Esophagus muscularis mucosa (tissue), 4 donors: ENCODE data around the gene CCDC149. TPM values are rescaled to one million over a fixed set of nuclear protein-coding genes. Genes with fewer than 3 reads are reported as not detected.

Experiments used
- DNase-seq: peaks from one replicate; pipeline ENCODE4 v3.0.0-alpha.2; 2017; ENCODE audit errors: extremely low spot score
- H3K27ac ChIP-seq, 4 donors: fragments of 200-600 bp; sonication (generic); replicated peaks in 1 of 4; 1 replicate in 3 of 4; 2 replicates in 1 of 4; pipeline ENCODE4 v1.5.1; 2016 to 2019; ENCODE audit warnings: mild to moderate bottlenecking in 1 of 4
- H3K27me3 ChIP-seq, 4 donors: fragments of 200-600 bp; sonication (generic); one replicate each; pipeline versions ENCODE4 v1.5.1 to v1.6.0; 2016 to 2019
- H3K36me3 ChIP-seq, 4 donors: fragments of 200-600 bp; sonication (generic); one replicate each; pipeline ENCODE4 v1.5.1; 2016 to 2019
- H3K4me1 ChIP-seq, 4 donors: fragments of 200-600 bp; sonication (generic); one replicate each; pipeline ENCODE4 v1.5.1; 2016 to 2019
- H3K4me3 ChIP-seq, 4 donors: fragments of 200-600 bp; sonication (generic); 1 replicate in 2 of 4; 2 replicates in 2 of 4; pipeline ENCODE4 v1.5.1; 2016 to 2019; ENCODE audit warnings: mild to moderate bottlenecking in 4 of 4, moderate library complexity in 1 of 4
- H3K9me3 ChIP-seq, 4 donors: fragments of 200-600 bp; sonication (generic); 1 replicate in 3 of 4; 2 replicates in 1 of 4; pipeline ENCODE4 v1.5.1; 2016 to 2019
- EP300 ChIP-seq: sonication (generic); formaldehyde crosslinking; IDR thresholded peaks from one replicate; pipeline ENCODE4 v1.6.1; 2017; ENCODE audit warnings: antibody characterized with exemption
- POLR2A ChIP-seq: fragments of 450-650 bp; IDR thresholded peaks from one replicate; pipeline ENCODE4 v1.6.1; 2017; ENCODE audit warnings: antibody characterized with exemption, moderate library complexity, mild to moderate bottlenecking, low read depth
- POLR2AphosphoS5 ChIP-seq, 2 donors: sonication (generic); formaldehyde crosslinking; IDR thresholded peaks; one replicate each; pipeline ENCODE4 v1.6.1; 2017; ENCODE audit warnings: antibody characterized with exemption in 2 of 2
- WGBS: methylation state at CpG from one replicate; pipeline ENCODE4 v1.1.5; 2018; 5-methylcytosine and 5-hydroxymethylcytosine counted together
- intact Hi-C: fragments of 100-400 bp; cut with DNase I; formaldehyde crosslinking; loops from one replicate; pipeline ENCODE4 v1.15.1; 2023
- total RNA-seq, 4 donors: library from RNA; depleted of rRNA; stranded (reverse); fragments of >200 nt; gene quantifications; one replicate each; pipeline versions ENCODE4 v1.1.0 to v1.2.1, GENCODE V29; 2016
- TF ChIP-seq, protein P1 (sequence below), 3 experiments: fragments of 200-600 bp in 2 of 3; fragments of 450-650 bp in 1 of 3; sonication (generic) in 2 of 3; IDR thresholded peaks; one replicate each; pipeline ENCODE4 v1.5.1; 2017 to 2019; ENCODE audit warnings: antibody characterized with exemption in 3 of 3, mild to moderate bottlenecking in 2 of 3, moderate library complexity in 1 of 3

CCDC149 gene
- total RNA-seq, 4 donors from 2014 or later, result 21.0 to 37.9 (median 34.0) TPM

DNA sequence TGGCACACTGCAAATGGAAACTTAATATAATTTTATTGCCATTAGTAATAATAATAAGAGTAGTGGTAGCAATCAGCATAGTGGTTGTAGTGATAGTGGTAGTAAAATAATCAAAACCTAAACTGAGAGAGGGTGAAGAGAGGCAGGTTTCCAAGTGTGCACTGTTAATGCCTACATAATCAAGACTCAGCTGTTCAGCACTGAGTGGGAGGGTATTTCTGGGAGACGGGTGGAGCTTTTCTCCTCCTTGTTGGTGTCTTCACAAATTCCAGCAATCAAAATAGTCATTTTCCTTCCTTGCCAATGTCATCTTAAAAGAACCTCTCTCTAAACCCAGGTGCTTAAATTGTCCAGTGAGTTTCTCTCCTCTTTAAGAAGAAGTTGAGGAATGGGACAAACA is 18.6 kb downstream of the CCDC149 start:
- H3K27ac ChIP-seq, result no peak overlapping the region
- H3K4me1 ChIP-seq, result peaks cover 0 to 32% (median 22%) of the 10 kb centered on the region in 4 donors
- intact Hi-C loops, result no loop called here
- no peaks in the 10 kb centered on the region for H3K9me3 ChIP-seq
- TF ChIP-seq EP300 (no peak), POLR2AphosphoS5 (IDR thresholded peaks at IDR 0.05) (no peak), POLR2A (no peak)
- TF ChIP-seq, protein P1, sequence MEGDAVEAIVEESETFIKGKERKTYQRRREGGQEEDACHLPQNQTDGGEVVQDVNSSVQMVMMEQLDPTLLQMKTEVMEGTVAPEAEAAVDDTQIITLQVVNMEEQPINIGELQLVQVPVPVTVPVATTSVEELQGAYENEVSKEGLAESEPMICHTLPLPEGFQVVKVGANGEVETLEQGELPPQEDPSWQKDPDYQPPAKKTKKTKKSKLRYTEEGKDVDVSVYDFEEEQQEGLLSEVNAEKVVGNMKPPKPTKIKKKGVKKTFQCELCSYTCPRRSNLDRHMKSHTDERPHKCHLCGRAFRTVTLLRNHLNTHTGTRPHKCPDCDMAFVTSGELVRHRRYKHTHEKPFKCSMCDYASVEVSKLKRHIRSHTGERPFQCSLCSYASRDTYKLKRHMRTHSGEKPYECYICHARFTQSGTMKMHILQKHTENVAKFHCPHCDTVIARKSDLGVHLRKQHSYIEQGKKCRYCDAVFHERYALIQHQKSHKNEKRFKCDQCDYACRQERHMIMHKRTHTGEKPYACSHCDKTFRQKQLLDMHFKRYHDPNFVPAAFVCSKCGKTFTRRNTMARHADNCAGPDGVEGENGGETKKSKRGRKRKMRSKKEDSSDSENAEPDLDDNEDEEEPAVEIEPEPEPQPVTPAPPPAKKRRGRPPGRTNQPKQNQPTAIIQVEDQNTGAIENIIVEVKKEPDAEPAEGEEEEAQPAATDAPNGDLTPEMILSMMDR (IDR thresholded peaks at IDR 0.05), result no peak
- DNase-seq, result no peak
- no peak overlapping the region for H3K4me3 ChIP-seq
- H3K36me3 ChIP-seq, result peaks cover 0 to 31% (median 12%) of the 10 kb centered on the region in 4 donors
- H3K27me3 ChIP-seq, result no peaks in the 10 kb centered on the region
- 29% methylated on average over 1 of the region's 1 CpG for whole genome bisulfite sequencing

DNA sequence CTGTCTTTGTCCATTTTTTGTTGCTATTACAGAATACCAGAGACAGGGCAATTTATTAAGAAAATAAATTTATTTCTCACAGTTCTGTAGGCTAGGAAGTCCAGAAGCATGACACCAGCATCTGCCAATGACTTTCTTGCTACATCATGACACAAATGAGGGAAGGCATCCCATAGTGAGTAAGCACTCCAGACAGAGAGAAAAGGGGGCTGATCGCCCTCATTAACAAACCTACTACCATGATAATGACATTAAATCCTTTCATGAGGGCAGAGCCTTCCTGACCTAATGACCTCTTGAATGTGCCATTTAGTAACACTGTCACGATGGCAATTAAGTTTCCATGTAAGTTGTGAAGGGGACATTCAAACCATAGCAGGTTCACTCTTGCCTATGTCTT is 20.1 kb downstream of the CCDC149 start:
- Histone ChIP-seq H3K4me3 (no peak overlapping the region), H3K27ac (no peak overlapping the region), H3K9me3 (no peaks in the 10 kb centered on the region), H3K36me3 (peaks cover 0 to 32% (median 12%) of the 10 kb centered on the region in 4 donors), H3K27me3 (no peaks in the 10 kb centered on the region), H3K4me1 (peaks cover 0 to 22% (median 18%) of the 10 kb centered on the region in 4 donors)
- intact Hi-C loops, result no loop called here
- DNase-seq, result no peak
- 93% methylated on average over 2 of the region's 2 CpGs for WGBS
- TF ChIP-seq POLR2A (no peak), EP300 (no peak), POLR2AphosphoS5 (IDR thresholded peaks at IDR 0.05) (no peak)
- TF ChIP-seq, protein P1 (IDR thresholded peaks at IDR 0.05), result no peak

DNA sequence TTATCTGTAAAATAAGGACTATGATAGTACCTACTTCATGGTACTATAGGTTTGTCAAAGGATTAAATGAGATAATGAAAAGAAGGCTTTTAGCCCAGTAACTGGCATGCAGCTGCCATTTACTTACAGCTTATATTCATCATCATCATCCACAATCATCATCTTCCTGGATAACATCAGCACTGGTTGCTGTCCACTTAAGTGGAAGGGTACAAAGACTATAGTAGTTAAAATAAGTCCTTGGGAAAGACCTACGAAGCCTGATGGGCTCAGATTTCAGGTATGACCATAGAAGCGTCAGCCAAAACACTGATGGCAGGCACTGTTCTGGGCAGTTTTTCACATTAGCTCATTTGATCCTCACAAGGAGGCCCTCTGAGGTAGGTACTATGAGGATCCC is 20.6 kb downstream of the CCDC149 start:
- no peak overlapping the region for H3K27ac ChIP-seq
- H3K4me1 ChIP-seq, result peaks cover 0 to 17% (median 13%) of the 10 kb centered on the region in 4 donors
- H3K27me3 ChIP-seq, result no peaks in the 10 kb centered on the region
- WGBS, result 88% methylated on average over 2 of the region's 2 CpGs
- intact Hi-C loops, result no loop called here
- H3K9me3 ChIP-seq, result no peaks in the 10 kb centered on the region
- TF ChIP-seq POLR2AphosphoS5 (IDR thresholded peaks at IDR 0.05) (no peak), EP300 (no peak), POLR2A (no peak)
- TF ChIP-seq, protein P1 (IDR thresholded peaks at IDR 0.05), result no peak
- no peak overlapping the region for H3K4me3 ChIP-seq
- no peak for DNase-seq
- peaks cover 0 to 32% (median 12%) of the 10 kb centered on the region in 4 donors for H3K36me3 ChIP-seq

DNA sequence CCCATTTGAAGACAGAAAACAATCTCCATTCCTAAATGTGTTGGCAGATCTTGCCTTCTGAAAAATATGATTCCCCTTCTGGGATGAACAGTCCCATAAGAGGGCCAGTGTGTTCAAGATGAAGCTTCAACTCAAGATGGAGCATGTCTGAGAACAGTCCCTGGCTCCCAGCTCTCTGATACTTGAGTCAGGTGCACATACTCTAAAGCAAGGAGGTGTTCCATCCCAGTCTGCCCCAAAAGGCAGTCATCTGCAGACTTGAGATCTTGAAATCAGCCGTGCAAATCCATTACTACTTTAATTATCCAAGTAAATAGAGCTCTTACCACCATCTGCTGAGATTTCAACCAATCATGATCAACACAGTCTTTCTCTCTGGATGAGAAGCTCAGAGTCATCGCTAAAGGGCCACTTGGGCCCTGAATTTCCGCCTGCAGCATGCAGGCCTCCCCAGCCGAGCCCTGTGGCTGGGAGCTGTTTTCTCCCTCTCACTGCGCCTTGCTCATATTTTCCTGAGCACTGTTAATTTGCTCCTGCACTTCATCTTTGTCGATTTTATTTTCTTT is 22.2 kb downstream of the CCDC149 start:
- DNase-seq, result no peak
- no peak overlapping the region for H3K4me3 ChIP-seq
- intact Hi-C loops, result no loop called here
- H3K36me3 ChIP-seq, result peaks cover 0 to 29% (median 11%) of the 10 kb centered on the region in 4 donors
- H3K27me3 ChIP-seq, result no peaks in the 10 kb centered on the region
- no peaks in the 10 kb centered on the region for H3K9me3 ChIP-seq
- WGBS, result 92% methylated on average over 6 of the region's 6 CpGs
- peaks cover 0 to 9% (median 4%) of the 10 kb centered on the region in 4 donors for H3K4me1 ChIP-seq
- TF ChIP-seq, protein P1 (IDR thresholded peaks at IDR 0.05), result no peak
- TF ChIP-seq POLR2A (no peak), POLR2AphosphoS5 (IDR thresholded peaks at IDR 0.05) (no peak)
- H3K27ac ChIP-seq, result no peak overlapping the region

DNA sequence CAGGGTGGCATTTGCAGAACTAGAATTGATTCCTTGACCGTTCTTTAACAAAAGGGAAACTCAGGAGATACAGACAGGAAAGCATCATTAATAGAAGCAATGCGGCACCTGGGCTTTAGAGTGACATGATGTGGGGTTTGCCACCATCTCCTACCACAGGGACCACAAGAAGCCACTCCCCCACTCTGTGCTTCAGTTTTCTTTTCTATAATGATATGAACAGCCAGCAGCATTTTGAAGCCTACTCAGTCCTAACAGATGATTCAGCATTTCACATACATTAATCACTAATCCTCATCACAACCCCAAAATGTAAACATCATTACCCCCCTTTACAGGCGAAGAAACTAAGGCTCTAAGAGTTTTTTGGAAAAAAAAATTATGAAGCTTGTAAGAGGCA is 22.9 kb downstream of the CCDC149 start:
- no peak for TF ChIP-seq EP300
- no peak for TF ChIP-seq POLR2AphosphoS5 (IDR thresholded peaks at IDR 0.05)
- TF ChIP-seq, protein P1 (IDR thresholded peaks at IDR 0.05), result no peak
- no peak for TF ChIP-seq POLR2A
- Histone ChIP-seq H3K4me1 (peaks cover 0 to 13% (median 9%) of the 10 kb centered on the region in 4 donors), H3K9me3 (no peaks in the 10 kb centered on the region), H3K27me3 (no peaks in the 10 kb centered on the region), H3K36me3 (peaks cover 0 to 27% (median 9%) of the 10 kb centered on the region in 4 donors), H3K4me3 (no peak overlapping the region), H3K27ac (no peak overlapping the region)
- WGBS, result 88% methylated on average over 3 of the region's 3 CpGs
- DNase-seq, result no peak
- intact Hi-C loops, result no loop called here
